ENCODE measurements around the gene CSTPP1. TPM values are rescaled to one million over a fixed set of nuclear protein-coding genes. Genes with fewer than 3 reads are reported as not detected.

CSTPP1 gene
- total RNA-seq, 1 donor from 2014 or later: 29.6 TPM

GRCh38 chr11:47171061-47171838 lies 234.7 kb downstream of the CSTPP1 start:
- Histone ChIP-seq H3K9me3 (ENCODE audit: insufficient read depth, low read depth, low read length) (no peaks in the 10 kb centered on the region), H3K4me2 (ENCODE audit: low read length) (no peak overlapping the region), H3K79me2 (ENCODE audit: insufficient read depth, low read length) (peaks cover 80% of the 10 kb centered on the region), H3K4me3 (ENCODE audit: insufficient read depth, low read depth, low read length) (no peak overlapping the region), H3K9ac (ENCODE audit: low read length) (no peak overlapping the region), H4K20me1 (ENCODE audit: insufficient read depth, low read length) (peaks cover 77% of the 10 kb centered on the region), H3K4me1 (ENCODE audit: insufficient read depth, low read length) (peaks cover 10% of the 10 kb centered on the region), H2AFZ (ENCODE audit: low read depth, low read length) (no peak overlapping the region), H3K27ac (ENCODE audit: low read depth, low read length) (no peak overlapping the region), H3K27me3 (ENCODE audit: insufficient read depth, low read length) (no peaks in the 10 kb centered on the region), H3K36me3 (ENCODE audit: insufficient read depth, low read length) (peaks cover 46% of the 10 kb centered on the region)
- TF ChIP-seq EZH2 (IDR thresholded peaks at IDR 0.05; ENCODE audit: insufficient read depth, low read length): no peak
- TF ChIP-seq CTCF (IDR thresholded peaks at IDR 0.05; ENCODE audit: insufficient read depth, low read depth, low read length): no peak
- Mint-ChIP-seq H3K27me3 (ENCODE audit: low read depth, unreplicated experiment) (no peaks in the 10 kb centered on the region), H3K4me1 (ENCODE audit: low read depth, unreplicated experiment) (peaks cover 7% of the 10 kb centered on the region), H3K27ac (ENCODE audit: unreplicated experiment) (no peak overlapping the region), H3K4me3 (ENCODE audit: unreplicated experiment) (no peak overlapping the region), H3K36me3 (ENCODE audit: low read depth, unreplicated experiment) (peaks cover 5% of the 10 kb centered on the region), H3K9me3 (ENCODE audit: unreplicated experiment) (no peaks in the 10 kb centered on the region)
- DNase-seq (ENCODE audit: low read depth) (no peak), FAIRE-seq (no peak)

GRCh38 chr11:47171856-47172255 lies 235.3 kb downstream of the CSTPP1 start:
- TF ChIP-seq EZH2 (IDR thresholded peaks at IDR 0.05; ENCODE audit: insufficient read depth, low read length) (no peak), CTCF (IDR thresholded peaks at IDR 0.05; ENCODE audit: insufficient read depth, low read depth, low read length) (no peak)
- DNase-seq (ENCODE audit: low read depth) (no peak), FAIRE-seq (no peak)
- Histone ChIP-seq H2AFZ (ENCODE audit: low read depth, low read length) (no peak overlapping the region), H4K20me1 (ENCODE audit: insufficient read depth, low read length) (peaks cover 71% of the 10 kb centered on the region), H3K4me3 (ENCODE audit: insufficient read depth, low read depth, low read length) (no peak overlapping the region), H3K4me1 (ENCODE audit: insufficient read depth, low read length) (peaks cover 10% of the 10 kb centered on the region), H3K27me3 (ENCODE audit: insufficient read depth, low read length) (no peaks in the 10 kb centered on the region), H3K36me3 (ENCODE audit: insufficient read depth, low read length) (peaks cover 43% of the 10 kb centered on the region), H3K79me2 (ENCODE audit: insufficient read depth, low read length) (peaks cover 81% of the 10 kb centered on the region), H3K4me2 (ENCODE audit: low read length) (no peak overlapping the region), H3K9ac (ENCODE audit: low read length) (no peak overlapping the region), H3K9me3 (ENCODE audit: insufficient read depth, low read depth, low read length) (no peaks in the 10 kb centered on the region), H3K27ac (ENCODE audit: low read depth, low read length) (no peak overlapping the region)
- H3K36me3 Mint-ChIP-seq (ENCODE audit: low read depth, unreplicated experiment): peaks cover 5% of the 10 kb centered on the region
- peaks cover 7% of the 10 kb centered on the region for H3K4me1 Mint-ChIP-seq (ENCODE audit: low read depth, unreplicated experiment)
- no peak overlapping the region for H3K27ac Mint-ChIP-seq (ENCODE audit: unreplicated experiment)
- no peaks in the 10 kb centered on the region for H3K9me3 Mint-ChIP-seq (ENCODE audit: unreplicated experiment)
- H3K4me3 Mint-ChIP-seq (ENCODE audit: unreplicated experiment): no peak overlapping the region
- no peaks in the 10 kb centered on the region for H3K27me3 Mint-ChIP-seq (ENCODE audit: low read depth, unreplicated experiment)

DNA sequence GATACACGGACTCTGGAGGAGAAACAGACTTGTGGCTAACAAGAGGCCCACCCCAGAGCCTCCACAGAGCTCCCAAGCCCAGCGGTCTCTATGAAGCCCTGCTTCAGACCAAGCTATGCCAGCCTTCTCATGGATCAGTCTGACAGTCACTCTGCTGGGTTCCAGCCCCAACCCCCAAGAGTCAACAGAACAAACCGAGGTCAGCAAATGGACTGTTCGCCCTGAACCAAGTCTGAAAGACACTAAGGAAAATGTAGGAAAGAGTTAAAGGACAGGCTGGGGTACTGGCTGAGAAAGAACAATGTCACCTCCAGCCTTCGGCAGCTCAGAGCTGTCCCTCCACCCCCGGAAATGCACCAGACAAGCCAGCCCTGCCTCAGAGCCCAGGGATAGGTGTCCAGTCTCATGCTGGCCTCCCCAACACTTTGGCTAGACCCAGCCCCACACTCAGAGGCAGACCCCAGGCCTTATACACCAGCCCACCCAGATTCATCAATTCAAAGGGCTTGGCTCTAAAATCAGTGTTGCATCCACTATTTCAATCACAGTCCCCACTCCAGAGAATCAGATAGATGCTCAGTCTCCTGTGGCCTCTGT lies 236.3 kb downstream of the CSTPP1 start:
- no peaks in the 10 kb centered on the region for H3K27me3 ChIP-seq (ENCODE audit: insufficient read depth, low read length)
- peaks cover 33% of the 10 kb centered on the region for H3K36me3 ChIP-seq (ENCODE audit: insufficient read depth, low read length)
- H4K20me1 ChIP-seq (ENCODE audit: insufficient read depth, low read length): peaks cover 61% of the 10 kb centered on the region
- Mint-ChIP-seq H3K9me3 (ENCODE audit: unreplicated experiment) (no peaks in the 10 kb centered on the region), H3K4me3 (ENCODE audit: unreplicated experiment) (no peak overlapping the region), H3K27me3 (ENCODE audit: low read depth, unreplicated experiment) (no peaks in the 10 kb centered on the region), H3K36me3 (ENCODE audit: low read depth, unreplicated experiment) (peaks cover 5% of the 10 kb centered on the region), H3K27ac (ENCODE audit: unreplicated experiment) (peak overlapping the region; percentile 58), H3K4me1 (ENCODE audit: low read depth, unreplicated experiment) (peaks cover 7% of the 10 kb centered on the region)
- FAIRE-seq (no peak), DNase-seq (ENCODE audit: low read depth) (no peak)
- no peak overlapping the region for H2AFZ ChIP-seq (ENCODE audit: low read depth, low read length)
- H3K4me2 ChIP-seq (ENCODE audit: low read length): no peak overlapping the region
- no peak overlapping the region for H3K4me3 ChIP-seq (ENCODE audit: insufficient read depth, low read depth, low read length)
- H3K27ac ChIP-seq (ENCODE audit: low read depth, low read length): no peak overlapping the region
- no peaks in the 10 kb centered on the region for H3K9me3 ChIP-seq (ENCODE audit: insufficient read depth, low read depth, low read length)
- H3K79me2 ChIP-seq (ENCODE audit: insufficient read depth, low read length): peaks cover 72% of the 10 kb centered on the region
- no peak overlapping the region for H3K9ac ChIP-seq (ENCODE audit: low read length)
- TF ChIP-seq CTCF (IDR thresholded peaks at IDR 0.05; ENCODE audit: insufficient read depth, low read depth, low read length) (no peak), EZH2 (IDR thresholded peaks at IDR 0.05; ENCODE audit: insufficient read depth, low read length) (no peak)
- peaks cover 17% of the 10 kb centered on the region for H3K4me1 ChIP-seq (ENCODE audit: insufficient read depth, low read length)
